GM18861 (cell line): ENCODE results near the gene MGST3.
"Not testable (repeated sequence)": the region's sequence is repeated elsewhere in the genome, so short reads cannot be mapped to it uniquely, and the experiment has no call there.

Source experiments
- ATAC-seq: cut with Tn5 transposase; IDR thresholded peaks from one replicate; pipeline ENCODE4 v1.9.1; 2021; ENCODE audit not compliant: unreplicated experiment

MGST3 gene

DNA sequence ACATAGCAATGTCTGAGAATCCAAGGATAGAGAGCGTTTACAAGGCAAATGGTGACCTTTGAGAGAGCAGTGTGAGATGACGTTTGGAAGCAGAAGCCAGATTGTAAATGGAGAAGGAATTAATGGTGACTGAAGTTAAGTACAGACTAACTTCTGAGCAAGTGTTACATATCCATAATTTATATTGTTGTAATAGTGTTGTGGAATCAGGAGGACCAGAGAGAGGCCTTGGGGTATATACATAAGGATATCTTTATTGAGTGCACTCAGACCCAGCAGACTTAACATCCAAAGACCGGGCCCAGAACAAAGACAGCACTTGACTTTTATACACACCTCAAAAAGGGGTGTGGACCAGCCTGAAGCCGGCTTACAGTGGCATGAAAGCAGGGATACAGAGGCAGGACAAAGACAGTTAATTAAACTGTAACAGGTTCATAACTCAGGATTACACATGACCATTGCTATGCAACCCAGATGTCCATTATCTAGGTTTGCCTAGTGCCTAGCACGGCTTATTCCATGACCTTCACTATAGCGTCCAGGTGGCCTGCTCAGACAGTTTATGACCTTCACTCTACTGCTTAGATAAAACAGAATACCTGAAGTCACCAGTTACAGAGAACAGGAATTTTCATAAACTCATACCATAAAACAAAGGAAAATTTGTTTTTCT, 2.7 kb upstream of the MGST3 start:
- ATAC-seq, result no peak

DNA sequence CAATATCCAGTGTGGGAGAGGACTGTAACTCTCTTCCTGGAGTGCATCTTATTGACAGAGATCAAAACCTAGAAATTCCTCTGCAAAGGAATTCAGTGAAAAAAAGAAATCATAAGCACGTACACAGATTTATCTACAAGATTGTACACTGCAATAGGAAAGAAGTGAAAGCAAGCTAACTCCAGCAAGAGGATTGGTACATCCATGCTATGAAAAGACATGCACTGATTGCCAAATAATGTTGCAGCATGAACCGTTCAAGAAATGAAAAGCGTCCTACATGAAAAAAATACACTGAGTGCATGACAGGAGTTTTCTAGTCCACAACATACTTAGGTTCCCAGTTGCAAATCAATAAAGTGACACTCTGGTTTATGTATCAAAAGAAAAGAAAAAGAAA, 1.9 kb upstream of the MGST3 start:
- no peak for ATAC-seq

DNA sequence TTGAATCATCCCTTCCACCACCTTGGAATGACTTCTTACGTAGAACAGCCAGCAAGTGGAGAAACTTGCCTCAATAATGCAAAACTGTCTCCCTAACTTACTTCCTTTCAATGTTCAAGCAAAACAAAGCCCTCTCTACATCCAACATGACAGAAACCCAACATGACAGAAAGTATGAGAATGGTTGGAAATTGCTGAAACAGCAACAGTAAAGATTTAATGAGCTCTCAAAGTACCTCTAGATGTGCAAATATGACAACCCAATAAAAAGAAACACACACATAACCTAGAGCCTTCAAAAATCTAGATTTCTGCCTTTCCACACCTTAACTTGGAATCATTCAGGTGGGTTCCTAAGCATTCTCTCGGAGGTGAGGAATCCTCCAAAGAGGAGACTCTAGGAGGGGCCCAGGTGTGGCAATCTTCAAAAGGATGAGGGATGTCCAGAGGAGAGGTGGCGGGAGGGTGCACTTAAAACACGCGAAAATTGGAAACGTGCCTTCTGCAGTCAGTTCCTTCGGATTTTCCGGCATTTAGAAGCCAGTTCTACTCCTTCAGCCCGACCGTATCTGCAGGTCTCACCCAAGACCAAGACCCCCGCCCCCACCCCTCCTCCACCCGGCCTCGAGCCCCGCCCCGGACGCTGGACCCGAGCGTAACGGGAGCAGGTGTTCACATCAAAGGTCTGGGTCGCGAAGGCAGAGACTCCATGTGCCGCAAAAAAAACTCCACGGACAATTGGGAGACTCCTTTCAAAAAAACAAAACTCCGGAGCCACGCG, 996 bp upstream of the MGST3 start:
- no peak for ATAC-seq

DNA sequence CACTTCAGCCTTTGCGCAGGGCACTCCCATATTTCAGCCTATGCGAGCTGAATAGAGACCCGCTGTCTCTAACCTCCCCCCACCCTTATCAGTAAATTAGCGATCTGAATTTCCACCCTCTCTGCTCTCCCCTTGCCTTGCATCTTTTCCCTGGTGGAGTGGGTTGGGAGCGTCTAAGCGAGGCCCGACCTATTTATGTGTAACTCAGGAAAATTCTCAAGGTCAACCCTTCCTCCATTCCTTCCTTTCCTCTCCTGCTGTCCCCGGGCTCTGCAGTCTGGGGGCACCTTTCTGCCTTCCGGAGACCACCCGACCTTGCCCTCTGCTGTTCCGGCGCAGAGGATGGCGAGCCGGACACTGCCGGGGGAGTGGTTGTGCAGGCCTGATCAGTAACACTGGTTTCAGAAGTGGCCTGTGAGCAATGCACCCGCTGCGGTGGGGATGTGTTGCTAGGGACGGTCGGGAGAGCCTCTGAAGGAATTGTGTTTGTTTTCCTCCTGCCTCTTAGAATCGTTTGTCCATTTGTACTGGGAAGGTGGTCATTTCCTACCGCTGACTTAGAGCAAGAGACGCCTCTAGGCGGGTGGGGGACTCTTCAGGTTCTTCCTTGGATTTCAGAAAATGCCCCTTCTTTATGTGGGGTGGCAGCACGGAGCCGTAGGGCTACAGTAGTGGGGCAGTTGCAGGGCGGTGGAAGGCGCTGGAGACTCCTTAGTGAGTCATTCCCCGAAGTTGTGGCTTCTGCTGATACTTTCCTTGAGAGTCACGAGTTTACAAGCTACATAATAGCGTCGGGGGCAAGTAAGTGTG, 513 bp downstream of the MGST3 start:
- ATAC-seq, result peak; percentile 31

DNA sequence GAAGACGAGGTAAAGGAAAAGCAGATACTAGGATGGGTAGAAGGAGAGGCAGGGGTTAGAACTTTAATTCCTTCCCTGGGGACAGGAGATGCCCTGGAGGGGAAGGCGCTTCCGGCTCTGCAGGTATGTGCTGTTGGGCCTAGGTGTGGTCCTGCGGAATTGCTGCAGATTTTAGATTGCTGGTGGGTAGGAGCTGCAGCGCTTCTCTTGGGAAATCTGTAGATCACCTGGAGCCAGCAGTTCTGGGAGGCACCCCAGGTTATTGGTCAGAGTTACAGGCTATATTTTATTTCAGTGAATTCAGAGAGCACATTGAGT, 1.1 kb downstream of the MGST3 start:
- ATAC-seq, result no peak

DNA sequence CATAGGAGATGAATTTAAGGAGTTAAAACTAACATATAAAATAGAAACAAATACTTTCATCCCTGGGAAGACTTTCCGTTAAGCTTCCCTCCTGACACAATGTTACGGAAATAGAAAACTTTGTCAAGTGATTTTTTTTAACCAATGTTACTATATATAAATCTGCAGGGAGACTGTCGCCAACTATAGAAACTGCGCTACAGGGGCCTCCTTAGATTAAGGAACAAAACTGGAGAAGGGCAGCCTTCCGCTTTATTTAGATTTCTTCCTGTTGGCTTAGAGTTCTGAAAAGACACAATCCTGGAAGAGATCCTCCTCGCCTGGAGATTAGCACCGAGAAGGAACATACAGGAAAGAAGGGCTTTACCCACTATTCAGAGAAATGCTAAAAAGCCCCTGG, 1.5 kb downstream of the MGST3 start:
- no peak for ATAC-seq

DNA sequence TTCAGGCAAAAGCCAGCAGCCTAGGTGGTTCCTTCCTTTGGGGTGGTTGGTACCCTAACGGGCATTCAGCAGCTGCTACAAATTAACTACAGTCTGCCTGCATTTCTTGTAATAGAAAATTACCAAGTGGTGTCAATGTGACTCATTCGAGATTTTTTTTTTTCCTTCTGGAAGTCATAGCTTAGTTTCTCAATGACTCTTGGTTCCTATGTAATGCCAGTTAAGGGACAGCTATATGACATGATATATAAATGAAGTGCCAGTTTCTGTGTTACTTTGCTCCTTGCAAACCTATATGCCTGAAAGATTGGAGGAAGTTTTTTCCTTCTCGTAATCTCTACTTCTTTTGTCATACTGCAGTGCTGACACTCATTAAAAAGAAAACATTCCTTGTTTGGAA, 2.6 kb downstream of the MGST3 start:
- peak; percentile 13 for ATAC-seq

DNA sequence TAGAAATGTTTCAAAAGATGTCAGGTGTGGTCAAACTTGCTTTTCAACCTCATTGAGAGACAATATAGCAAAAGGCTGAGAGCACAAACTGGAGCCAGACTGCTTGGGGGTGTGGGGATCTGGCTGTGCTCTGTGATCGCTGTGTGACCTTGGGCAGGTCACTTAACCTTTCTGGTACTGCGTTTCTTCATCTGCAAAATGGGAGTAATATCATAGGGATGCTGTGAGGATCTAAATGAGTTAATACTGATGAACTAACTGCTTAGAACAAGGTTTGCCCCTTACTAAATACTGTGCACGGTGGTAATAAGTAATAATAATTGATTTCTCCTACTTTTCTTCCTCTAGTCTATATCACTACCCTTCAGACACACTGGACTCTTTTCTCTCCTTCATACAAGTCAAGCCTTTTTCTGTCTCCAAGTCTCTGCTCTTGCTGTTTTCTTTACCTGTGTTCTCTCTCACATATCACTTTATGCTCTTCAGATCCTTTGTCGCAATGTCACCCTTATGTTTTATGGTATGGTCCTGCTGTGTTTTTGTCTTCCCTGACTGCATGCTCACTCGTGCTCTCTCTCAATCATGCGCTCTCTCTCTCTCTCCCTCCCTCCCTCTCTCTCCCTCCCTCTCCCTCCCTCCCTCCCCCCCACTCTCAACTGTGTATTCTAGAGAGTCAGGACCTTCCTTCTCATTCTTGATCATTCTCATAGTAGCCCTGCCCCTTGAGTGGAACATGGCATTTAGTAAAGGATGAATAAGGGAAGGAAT, 3.3 kb downstream of the MGST3 start:
- ATAC-seq, result no peak

DNA sequence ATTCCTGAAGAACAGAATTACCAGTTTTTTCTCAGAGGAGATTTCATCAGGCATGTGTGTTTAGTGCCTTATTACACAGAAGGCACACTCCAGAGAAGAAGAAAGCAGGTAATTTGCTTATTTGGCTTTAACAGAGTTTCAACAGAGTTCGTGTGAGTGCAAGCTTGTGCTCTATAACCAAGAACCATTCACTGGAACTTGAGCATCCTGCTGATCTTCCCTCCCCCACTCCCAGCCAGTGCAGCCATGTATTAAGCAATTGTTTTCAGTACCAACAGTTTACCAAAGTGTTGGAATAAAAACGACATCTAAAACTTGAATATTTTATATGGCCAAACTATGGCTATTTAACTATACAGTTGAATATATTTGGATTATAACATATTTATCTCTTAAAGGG, 4.3 kb downstream of the MGST3 start:
- peak; percentile 31 for ATAC-seq

DNA sequence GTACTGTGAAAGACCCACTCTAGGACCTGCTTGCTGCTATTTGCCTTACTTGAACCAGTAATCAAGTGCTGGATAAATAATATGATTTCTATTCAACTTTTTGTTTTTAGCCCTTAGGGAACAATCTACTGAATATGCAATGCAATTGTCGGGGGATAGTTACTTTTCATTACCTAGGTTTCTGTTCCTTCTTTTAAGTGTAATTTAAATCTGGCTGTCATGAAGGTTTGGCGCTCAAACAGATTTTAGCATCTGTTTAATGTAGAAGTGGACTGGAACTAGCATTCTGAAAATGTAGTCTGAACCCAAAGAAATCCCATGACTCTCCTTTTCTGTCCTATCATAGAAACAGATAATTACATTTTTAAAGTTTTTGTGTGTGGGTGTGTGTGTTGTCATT, 4.8 kb downstream of the MGST3 start:
- no peak for ATAC-seq

DNA sequence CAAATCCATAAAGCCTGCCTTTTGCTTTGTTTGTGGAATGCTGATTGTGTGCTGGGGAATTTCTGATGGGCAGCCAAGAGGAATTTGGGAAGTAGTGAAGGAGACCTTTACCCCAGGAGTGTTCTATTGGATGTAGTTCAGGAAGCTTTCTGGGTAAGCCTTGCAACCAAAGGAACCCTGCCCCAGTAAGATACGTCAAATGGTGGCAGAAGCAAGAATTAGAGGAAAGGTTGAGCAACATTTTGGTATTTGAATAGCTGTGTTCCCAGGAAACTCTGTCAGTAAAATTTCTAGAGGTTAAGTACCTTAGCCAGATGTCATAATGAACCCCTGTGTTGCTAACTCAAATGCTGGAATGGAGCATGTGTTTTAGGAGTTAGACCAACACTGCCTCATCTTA, 6.4 kb downstream of the MGST3 start:
- ATAC-seq, result no peak

DNA sequence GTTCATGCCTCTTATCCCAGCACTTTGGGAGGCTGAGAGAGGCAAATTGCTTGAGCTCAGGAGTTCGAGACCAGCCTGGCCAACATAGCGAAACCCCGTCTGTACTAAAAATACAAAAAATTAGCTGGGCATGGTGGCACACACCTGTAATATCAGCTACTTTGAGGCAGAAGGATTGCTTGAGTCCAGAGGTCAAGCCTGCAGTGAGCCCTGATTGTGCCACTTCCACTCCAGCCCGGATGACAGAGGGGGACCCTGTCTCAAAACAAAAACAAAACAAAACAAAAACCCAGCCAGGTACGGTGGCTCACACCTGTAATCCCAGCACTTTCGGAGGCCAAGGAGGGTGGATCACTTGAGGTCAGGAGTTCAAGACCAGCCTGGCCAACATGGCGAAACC, 7.2 kb downstream of the MGST3 start:
- ATAC-seq, result not testable (repeated sequence)

DNA sequence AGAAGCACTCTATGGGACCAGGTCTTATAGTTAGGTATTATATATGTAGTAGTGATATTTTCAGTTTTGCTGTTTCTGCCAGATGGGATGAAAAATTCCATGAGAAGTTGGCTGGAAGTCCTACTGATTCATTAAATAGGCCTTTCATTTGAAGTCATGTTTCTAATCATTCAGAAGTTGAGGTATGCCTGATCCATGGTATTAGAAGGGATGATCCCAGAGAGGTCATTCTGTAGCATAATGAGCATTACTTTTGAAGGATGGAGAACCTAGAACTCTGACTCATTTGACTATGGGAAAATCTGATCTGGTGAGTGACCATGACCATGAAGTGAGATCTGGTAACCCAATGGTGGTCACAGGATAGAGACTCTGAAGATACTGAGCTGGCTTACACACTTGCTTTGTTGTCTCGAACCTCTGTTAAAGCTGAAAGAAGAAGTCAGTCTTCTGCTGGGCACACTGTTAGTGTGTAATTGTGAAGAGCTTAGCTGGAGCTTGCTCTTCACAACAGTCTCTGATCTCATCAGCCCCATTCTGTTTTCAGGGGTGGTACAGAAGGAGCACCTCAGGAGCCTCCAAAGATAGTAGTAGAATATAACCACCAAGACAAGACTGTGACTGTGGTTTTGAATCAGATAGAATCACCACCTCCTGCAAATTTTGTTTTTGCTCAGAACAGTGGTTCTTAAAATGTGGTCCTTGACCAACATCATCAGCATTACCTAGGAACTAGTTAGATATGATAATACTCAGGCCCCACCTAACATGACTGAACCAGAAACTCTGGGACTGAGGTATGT, 9.0 kb downstream of the MGST3 start:
- ATAC-seq, result no peak

DNA sequence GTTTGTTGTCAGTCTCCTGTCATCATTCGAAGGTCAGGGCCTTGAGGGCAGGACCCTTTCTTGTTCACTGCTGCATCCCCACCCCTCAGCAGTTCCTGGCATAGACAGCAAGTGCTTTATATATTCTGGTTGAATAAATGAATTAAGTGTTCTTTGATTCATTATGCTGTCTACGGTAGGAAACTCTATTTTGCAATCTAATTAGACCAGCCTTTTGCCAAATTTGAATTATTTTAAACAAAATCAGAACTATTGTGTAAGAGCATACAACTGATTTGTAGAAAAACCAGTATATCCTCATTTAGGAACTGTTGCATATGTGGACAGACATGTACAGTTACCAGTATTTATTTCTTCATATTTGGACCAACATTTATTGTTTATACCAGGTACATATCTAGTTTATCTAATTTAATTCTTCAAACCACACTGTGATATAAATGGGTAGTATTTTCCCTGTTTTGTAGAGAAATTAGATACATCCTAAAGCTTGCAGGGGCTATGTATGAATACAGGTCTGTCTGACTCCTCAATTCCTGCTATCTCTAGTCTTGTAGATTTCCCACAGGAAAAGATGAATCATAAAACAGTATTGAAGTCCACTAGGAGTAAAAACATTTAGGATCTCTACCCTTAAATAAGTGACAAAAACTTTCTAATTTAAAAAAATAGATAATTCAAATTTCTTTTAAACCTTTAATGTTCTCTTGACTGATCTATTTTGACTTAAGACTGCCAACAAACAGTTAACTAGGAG, 10.4 kb downstream of the MGST3 start:
- ATAC-seq, result no peak

DNA sequence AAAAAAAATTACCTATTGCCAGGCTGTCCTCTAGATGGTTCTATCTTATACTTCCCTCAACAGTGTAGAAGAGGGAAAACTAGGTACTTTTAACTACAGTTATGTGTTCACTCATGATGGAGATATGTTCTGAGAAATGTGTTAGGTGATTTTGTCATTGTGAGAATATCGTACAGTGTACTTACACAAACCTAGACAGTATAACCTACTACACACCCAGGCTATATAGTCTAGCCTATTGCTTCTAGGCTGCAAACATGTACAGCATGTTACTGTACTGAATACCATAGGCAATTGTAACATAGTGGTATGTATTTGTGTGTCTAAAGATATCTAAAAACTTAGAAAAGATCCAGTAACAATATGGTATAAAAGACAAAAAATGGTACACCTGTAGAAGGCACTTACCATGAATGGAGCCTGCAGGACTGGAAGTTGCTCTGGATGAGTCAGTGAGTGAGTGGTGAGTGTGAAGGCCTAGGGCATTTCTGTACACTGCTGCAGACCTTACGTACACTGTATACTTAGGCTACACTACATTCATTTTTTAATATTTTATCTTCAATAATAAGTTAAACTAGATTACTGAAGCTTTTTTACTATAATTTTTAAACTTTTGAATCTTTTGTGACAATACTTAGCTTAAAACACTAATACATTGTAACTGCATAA, 13.2 kb downstream of the MGST3 start:
- no peak for ATAC-seq

DNA sequence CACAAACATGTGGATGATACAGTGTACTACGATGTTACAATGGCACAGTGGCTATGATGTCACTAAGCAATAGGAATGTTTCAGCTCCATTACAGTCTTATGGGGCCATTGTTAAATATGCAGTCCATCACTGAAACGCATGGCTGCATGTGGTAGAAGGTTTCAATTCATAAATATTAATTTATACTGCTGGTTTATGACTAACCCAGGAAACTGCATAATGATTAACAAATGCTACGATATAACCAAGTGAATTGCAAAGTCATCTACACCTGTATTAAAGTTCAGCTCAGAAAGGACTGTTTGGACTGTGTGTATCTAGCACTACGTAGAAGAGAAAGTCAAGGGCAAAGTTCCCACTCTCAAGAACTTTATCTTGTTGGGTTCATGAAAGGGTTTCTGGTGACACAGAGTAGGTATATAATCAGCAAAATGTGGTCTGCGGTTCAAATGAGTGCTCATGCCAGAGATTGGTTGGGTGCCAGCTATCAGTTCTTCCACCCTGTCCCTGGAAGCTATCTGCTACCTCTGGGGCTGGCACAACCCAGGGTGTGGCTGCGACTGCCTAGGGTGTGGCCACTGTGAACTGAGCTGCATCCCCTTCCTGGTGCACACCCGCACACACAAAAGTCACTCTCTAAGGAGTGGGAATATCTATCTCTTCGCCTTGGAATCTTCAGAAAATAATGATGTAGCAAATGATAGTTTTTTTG, 14.8 kb downstream of the MGST3 start:
- ATAC-seq, result peak; percentile 62

DNA sequence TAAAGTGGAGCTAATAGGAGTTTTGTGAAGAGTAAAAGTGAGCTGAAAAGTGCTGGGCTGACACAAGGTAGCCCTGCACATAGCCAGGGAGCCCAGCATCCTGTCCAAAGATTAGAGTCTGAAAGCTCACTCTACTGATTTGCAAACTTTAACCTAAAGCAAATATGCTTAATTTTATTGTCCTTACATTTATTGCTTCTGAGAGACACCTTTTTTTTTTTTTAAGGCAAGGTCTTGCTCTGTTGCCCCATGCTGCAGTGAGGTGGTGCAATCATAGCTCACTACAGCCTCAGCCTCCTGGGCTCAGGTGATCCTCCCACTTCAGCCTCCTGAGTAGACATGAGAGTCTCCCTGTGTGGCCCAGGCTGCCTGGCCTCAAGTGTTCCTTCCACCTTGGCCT, 16.5 kb downstream of the MGST3 start:
- ATAC-seq, result no peak

DNA sequence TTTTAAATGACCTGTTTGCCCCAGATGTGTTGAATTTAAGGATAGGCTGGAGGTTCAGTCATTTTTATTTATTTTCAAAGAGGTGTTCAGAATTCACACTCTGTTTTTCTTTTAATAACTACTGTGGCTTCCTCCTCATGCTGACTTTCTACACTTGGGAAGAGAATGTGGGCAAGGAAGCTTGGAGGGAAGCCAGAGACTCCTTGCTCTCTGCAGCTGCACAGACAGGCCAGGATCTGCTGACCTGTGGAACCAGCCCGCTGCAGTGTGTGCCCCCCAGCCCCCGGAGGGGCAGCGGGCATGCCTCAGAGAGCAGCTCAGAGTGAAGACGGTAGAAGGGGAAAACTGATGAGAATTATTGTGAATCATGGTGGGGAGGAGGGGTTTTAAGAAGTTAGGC, 16.9 kb downstream of the MGST3 start:
- no peak for ATAC-seq
